SJSA1 (cell line): ENCODE results near the gene OR5L1. TPM values are rescaled to one million over a fixed set of nuclear protein-coding genes. Genes with fewer than 3 reads are reported as not detected.

ENCODE experiments used
- DNase-seq, 2 experiments: peaks; one replicate each; pipeline ENCODE4 v3.0.0-alpha.2; 2015 to 2020; ENCODE audit warnings: low spot score in 2 of 2, low read depth in 1 of 2
- H3K27ac ChIP-seq: fragments of 250-450 bp; sonication (Bioruptor Pico); 2 replicates; pipeline ENCODE4 v1.5.1; 2020; ENCODE audit warnings: mild to moderate bottlenecking, moderate library complexity
- H3K27me3 ChIP-seq: fragments of 250-450 bp; sonication (Bioruptor Pico); replicated peaks from 2 replicates; pipeline ENCODE4 v1.5.1; 2020; ENCODE audit warnings: mild to moderate bottlenecking, moderate library complexity
- H3K36me3 ChIP-seq: fragments of 250-450 bp; sonication (Bioruptor Pico); 2 replicates; pipeline ENCODE4 v1.5.1; 2020; ENCODE audit warnings: mild to moderate bottlenecking
- H3K4me1 ChIP-seq: fragments of 250-450 bp; sonication (Bioruptor Pico); replicated peaks from 2 replicates; pipeline ENCODE4 v1.6.1; 2021; ENCODE audit warnings: mild to moderate bottlenecking
- H3K4me3 ChIP-seq: fragments of 250-450 bp; sonication (Bioruptor Pico); 2 replicates; pipeline ENCODE4 v1.5.1; 2020; ENCODE audit warnings: mild to moderate bottlenecking
- H3K9me3 ChIP-seq: fragments of 250-450 bp; sonication (Bioruptor Pico); replicated peaks from 2 replicates; pipeline ENCODE4 v1.5.1; 2020; ENCODE audit warnings: mild to moderate bottlenecking
- total RNA-seq: library from RNA; depleted of rRNA; stranded (reverse); fragments of >200 nt; shearing (Covaris generic); gene quantifications from 2 replicates; pipeline ENCODE4 v1.2.3, GENCODE V29; 2014; rRNA removed

The OR5L1 gene
- not detected in 2 replicates for total RNA-seq

DNA sequence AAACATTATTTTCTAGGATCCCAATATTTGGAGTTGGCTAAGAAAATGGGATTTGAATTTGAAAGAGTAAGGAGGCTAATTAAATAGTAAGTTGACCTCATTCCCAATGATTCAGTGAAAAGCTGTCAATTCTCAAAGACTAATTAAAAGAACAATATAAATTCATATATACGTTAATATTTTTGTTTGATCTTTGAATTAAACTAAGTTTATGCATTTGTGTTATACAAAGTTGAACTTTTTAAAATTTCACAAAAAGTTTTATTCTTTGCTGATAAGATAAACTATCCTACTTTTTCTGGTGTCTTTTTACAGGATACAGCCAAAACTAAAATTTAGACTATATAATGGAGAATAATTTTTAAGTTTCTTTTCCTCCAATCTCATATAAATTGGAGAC lies at the start of gene OR5L1:
Gene OR5L1, plus strand, starts transcription at position 301 of the 400 bp plus-strand sequence. CDS start 100 bp downstream, outside the sequence.
- H3K9me3 ChIP-seq, result no peaks in the 10 kb centered on the region
- H3K27me3 ChIP-seq, result no peaks in the 10 kb centered on the region
- no peak within 1 kb of the TSS for H3K27ac ChIP-seq
- H3K4me3 ChIP-seq, result no peak within 1 kb of the TSS
- no peaks in the 10 kb centered on the region for H3K36me3 ChIP-seq
- H3K4me1 ChIP-seq, result no peaks in the 10 kb centered on the region
- no peak for DNase-seq

DNA sequence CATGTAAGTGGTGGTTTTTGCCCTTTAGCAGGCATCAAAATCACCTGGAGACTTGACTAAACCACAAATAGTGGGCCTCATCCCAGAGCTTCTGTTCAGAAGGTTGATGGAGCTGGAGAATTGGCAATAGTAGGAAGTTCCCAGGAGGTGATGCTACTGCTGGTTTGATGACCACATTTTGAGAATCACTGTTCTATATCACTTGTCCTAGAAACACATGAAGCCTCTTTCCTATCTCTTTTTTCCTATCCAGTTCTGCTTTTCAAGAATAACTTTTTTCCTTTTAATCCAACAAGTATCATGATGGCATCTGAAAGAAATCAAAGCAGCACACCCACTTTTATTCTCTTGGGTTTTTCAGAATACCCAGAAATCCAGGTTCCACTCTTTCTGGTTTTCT lies 38.0 kb upstream of the OR5L1 start, which contains the start of gene OR5D13:
Gene OR5D13, plus strand, starts transcription at position 301 of the 400 bp plus-strand sequence. Its CDS starts 0 bp downstream, at position 301.
- no peak within 1 kb of the TSS for H3K4me3 ChIP-seq
- 0 out of 2 replicates have a peak, but pooled peaks cover 3% of the 10 kb centered on the region for H3K9me3 ChIP-seq
- H3K27me3 ChIP-seq, result no peaks in the 10 kb centered on the region
- no peaks in the 10 kb centered on the region for H3K36me3 ChIP-seq
- no peak for DNase-seq
- no peaks in the 10 kb centered on the region for H3K4me1 ChIP-seq
- H3K27ac ChIP-seq, result no peak within 1 kb of the TSS

DNA sequence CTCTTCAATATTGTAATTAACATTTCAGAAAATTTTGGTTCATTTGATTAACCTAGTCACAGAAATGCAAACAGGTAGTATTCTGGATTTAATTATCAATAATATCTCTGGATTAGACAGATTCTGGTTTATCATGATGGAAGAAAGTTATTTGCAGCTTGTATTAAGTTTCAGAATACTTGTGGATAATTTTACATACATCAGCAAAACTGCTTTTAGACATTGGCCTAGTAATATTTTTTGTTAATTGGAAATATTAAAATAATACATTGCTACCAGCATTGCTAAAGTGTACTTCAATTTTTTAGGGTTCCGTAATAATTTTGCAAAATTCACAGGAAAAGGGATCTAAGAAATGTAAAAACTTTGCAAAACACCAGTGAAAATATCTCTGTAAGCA lies 19.6 kb upstream of the OR5L1 start:
- no peaks in the 10 kb centered on the region for H3K9me3 ChIP-seq
- H3K27ac ChIP-seq, result no peak overlapping the region
- H3K4me3 ChIP-seq, result no peak overlapping the region
- H3K27me3 ChIP-seq, result no peaks in the 10 kb centered on the region
- no peaks in the 10 kb centered on the region for H3K36me3 ChIP-seq
- no peak for DNase-seq
- H3K4me1 ChIP-seq, result no peaks in the 10 kb centered on the region

DNA sequence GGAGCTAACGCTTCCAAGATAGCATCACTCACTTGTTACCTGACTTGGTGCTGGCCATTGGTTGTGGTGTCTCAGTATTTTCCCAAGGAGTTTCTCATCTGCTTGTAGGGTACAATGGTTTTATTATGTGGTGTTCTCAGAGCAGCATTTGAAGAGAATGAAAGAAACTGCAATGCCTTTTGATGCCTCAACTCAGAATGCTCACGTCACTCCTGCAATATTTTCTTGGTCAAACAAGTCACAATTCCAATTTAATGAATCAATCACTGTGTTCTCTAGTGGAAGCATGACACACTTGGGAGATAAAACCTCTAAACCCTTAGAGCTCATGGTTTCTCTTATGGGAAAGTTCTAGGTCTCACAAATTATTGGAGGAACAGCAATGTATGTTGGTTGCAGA lies 17.8 kb upstream of the OR5L1 start:
- H3K4me1 ChIP-seq, result no peaks in the 10 kb centered on the region
- H3K4me3 ChIP-seq, result no peak overlapping the region
- H3K27me3 ChIP-seq, result no peaks in the 10 kb centered on the region
- no peak overlapping the region for H3K27ac ChIP-seq
- H3K9me3 ChIP-seq, result no peaks in the 10 kb centered on the region
- DNase-seq, result no peak
- no peaks in the 10 kb centered on the region for H3K36me3 ChIP-seq

DNA sequence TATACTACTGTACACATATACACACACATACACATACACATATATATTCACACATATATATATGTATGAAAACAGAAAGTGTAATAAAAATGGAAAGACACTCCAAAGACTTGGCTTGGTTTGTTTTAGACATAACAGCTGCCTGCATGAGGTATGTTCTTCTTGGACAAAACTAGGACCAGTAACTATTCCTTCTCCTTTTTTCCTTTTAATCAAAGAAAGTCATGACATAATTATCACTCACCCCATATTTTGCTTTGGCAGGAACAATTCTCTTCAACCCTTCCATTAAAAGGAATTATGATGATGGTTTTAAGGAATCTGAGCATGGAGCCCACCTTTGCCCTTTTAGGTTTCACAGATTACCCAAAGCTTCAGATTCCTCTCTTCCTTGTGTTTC lies 15.9 kb upstream of the OR5L1 start, which contains the start of gene OR5D14:
Gene OR5D14, plus strand, starts transcription at position 301 of the 400 bp plus-strand sequence. Its CDS starts 0 bp downstream, at position 301.
- Histone ChIP-seq H3K4me3 (no peak within 1 kb of the TSS), H3K27me3 (no peaks in the 10 kb centered on the region), H3K4me1 (no peaks in the 10 kb centered on the region), H3K9me3 (no peaks in the 10 kb centered on the region), H3K27ac (no peak within 1 kb of the TSS), H3K36me3 (no peaks in the 10 kb centered on the region)
- DNase-seq, result no peak

DNA sequence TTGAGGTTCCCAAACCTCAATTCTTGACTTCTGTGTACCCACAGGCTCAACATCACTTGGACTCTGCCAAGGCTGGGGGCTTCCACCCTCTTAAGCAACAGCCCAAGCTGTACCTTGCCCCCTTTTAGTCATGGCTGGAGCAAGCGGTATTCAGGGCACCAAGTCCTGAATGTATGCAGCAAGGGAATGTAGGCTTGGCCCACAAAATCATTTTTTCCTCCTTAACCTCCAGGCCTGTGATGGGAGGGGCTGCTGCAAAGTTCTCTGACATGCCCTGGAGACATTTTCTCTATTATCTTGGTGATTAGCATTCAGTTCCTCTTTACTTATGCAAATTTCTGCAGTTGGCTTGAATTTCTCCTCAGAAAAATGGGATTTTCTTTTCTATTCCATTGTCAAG lies 4.9 kb upstream of the OR5L1 start:
- Histone ChIP-seq H3K27ac (no peak overlapping the region), H3K4me3 (no peak overlapping the region), H3K9me3 (no peaks in the 10 kb centered on the region), H3K36me3 (no peaks in the 10 kb centered on the region), H3K4me1 (no peaks in the 10 kb centered on the region), H3K27me3 (no peaks in the 10 kb centered on the region)
- DNase-seq, result no peak

DNA sequence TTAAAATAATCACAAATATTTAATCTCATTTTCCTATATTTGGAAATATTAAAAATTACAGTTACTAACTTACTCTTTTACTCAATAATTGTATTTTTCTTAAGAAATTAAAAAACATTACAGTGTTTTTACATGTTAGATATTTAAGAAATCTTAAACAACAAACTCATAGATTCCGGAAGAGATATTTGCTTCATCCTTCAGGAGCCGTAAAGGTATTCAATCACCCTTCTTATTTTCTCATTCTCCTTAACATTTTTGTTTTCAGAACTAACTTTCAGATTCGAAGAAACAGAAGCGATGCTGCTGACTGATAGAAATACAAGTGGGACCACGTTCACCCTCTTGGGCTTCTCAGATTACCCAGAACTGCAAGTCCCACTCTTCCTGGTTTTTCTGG lies 8.2 kb downstream of the OR5L1 start, which contains the start of gene OR5D18:
Gene OR5D18, plus strand, starts transcription at position 301 of the 400 bp plus-strand sequence. Its CDS starts 0 bp downstream, at position 301.
- H3K36me3 ChIP-seq, result no peaks in the 10 kb centered on the region
- H3K27ac ChIP-seq, result no peak within 1 kb of the TSS
- DNase-seq, result no peak
- H3K9me3 ChIP-seq, result no peaks in the 10 kb centered on the region
- no peak within 1 kb of the TSS for H3K4me3 ChIP-seq
- H3K4me1 ChIP-seq, result no peaks in the 10 kb centered on the region
- H3K27me3 ChIP-seq, result no peaks in the 10 kb centered on the region

DNA sequence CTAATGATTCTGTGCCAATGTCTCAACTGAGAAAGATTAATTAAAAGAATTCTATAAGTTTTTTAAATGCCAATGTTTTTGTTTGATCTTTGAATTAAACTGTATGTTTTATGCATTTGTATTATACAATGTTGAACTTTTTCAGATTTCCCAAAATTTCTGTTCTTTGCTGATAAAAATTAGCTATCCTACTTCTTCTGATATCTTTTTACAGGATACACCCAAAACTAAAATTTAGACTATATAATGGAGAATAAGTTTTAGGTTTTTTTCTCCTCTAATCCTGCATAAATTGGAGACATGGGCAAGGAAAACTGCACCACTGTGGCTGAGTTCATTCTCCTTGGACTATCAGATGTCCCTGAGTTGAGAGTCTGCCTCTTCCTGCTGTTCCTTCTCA lies 15.8 kb downstream of the OR5L1 start, which contains the start of gene OR5L2:
Gene OR5L2, plus strand, starts transcription at position 301 of the 400 bp plus-strand sequence. Its CDS starts 0 bp downstream, at position 301.
- Histone ChIP-seq H3K36me3 (no peaks in the 10 kb centered on the region), H3K27ac (no peak within 1 kb of the TSS), H3K4me1 (no peaks in the 10 kb centered on the region), H3K4me3 (no peak within 1 kb of the TSS), H3K27me3 (no peaks in the 10 kb centered on the region), H3K9me3 (no peaks in the 10 kb centered on the region)
- no peak for DNase-seq

DNA sequence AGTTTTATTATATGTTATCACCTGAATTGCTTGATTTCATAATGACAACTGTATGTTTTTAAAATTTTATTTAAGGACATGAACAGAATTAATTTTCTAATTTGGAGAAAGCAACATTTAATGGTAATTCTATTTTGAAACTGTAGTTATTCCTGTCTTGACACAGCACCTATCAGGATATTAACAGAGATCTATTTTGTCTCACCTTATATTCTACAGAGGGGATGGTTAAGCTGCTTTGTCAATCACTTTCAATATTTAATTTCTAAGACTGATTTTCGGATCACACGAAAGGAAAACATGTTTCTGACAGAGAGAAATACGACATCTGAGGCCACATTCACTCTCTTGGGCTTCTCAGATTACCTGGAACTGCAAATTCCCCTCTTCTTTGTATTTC lies 27.3 kb downstream of the OR5L1 start, which contains the start of gene OR5D16:
Gene OR5D16, plus strand, starts transcription at position 301 of the 400 bp plus-strand sequence. Its CDS starts 0 bp downstream, at position 301.
- Histone ChIP-seq H3K4me1 (no peaks in the 10 kb centered on the region), H3K4me3 (no peak within 1 kb of the TSS), H3K9me3 (no peaks in the 10 kb centered on the region), H3K36me3 (no peaks in the 10 kb centered on the region), H3K27ac (no peak within 1 kb of the TSS), H3K27me3 (no peaks in the 10 kb centered on the region)
- no peak for DNase-seq

DNA sequence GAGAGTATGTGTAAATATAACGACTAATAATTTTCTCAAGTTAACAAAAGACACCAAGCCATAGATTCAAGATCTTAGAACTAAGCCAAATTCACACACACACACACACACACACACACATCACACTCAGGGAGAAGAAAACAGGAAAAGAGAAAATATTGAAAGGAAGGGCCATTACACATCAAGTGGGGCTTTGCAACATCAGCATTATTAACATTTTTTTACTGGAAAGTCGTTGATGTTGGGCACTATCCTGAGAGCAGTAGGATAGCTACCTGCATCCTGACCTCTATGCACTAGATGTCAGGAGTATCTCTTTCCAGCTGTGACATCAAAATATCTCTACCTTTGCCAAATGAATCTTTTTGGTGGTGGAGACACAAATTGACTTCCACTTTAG lies 36.3 kb downstream of the OR5L1 start:
- no peaks in the 10 kb centered on the region for H3K27me3 ChIP-seq
- H3K27ac ChIP-seq, result no peak overlapping the region
- no peaks in the 10 kb centered on the region for H3K36me3 ChIP-seq
- H3K4me1 ChIP-seq, result no peaks in the 10 kb centered on the region
- H3K9me3 ChIP-seq, result no peaks in the 10 kb centered on the region
- no peak overlapping the region for H3K4me3 ChIP-seq
- DNase-seq, result no peak

DNA sequence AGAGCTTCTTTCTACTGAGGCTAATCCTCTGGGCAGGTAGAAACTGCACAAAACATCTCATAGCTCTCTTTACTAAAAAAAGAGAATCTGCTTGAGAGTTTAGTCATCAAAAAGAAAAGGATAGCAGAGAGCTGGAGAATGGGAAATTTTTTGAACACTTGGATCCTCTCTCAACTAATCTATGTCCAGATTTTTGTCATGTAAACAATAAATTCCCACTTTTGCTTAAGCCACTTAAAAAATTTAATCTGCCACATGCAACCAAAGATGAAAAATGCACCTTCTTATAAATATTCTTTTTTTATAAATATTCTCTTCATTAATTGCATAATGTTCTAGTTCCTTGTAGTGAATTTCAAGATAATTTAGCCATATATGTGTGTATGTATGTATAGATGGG lies 37.9 kb downstream of the OR5L1 start:
- H3K4me3 ChIP-seq, result no peak overlapping the region
- no peaks in the 10 kb centered on the region for H3K4me1 ChIP-seq
- H3K27me3 ChIP-seq, result no peaks in the 10 kb centered on the region
- H3K27ac ChIP-seq, result no peak overlapping the region
- H3K9me3 ChIP-seq, result no peaks in the 10 kb centered on the region
- H3K36me3 ChIP-seq, result no peaks in the 10 kb centered on the region
- DNase-seq, result no peak

DNA sequence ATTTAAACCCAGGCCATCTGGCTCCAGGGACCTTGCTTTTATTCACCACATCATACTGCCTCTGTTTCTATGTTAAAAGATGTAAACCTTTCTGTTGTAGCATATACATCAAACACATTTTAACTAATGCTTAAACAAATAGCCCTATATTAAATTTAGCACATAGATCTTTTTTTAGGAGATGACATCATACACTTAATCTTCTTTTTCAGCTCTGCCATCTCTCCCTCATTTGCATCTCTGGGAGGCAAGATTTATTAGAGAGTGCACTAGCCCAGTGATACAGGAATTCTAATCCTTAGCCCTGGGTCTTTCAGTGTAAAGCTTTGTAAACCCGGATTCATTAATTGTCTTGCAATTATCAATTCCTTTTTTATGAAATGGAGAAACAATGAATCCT lies 41.0 kb downstream of the OR5L1 start:
- no peak overlapping the region for H3K4me3 ChIP-seq
- no peaks in the 10 kb centered on the region for H3K36me3 ChIP-seq
- no peaks in the 10 kb centered on the region for H3K27me3 ChIP-seq
- H3K9me3 ChIP-seq, result no peaks in the 10 kb centered on the region
- no peak for DNase-seq
- H3K4me1 ChIP-seq, result no peaks in the 10 kb centered on the region
- H3K27ac ChIP-seq, result no peak overlapping the region

DNA sequence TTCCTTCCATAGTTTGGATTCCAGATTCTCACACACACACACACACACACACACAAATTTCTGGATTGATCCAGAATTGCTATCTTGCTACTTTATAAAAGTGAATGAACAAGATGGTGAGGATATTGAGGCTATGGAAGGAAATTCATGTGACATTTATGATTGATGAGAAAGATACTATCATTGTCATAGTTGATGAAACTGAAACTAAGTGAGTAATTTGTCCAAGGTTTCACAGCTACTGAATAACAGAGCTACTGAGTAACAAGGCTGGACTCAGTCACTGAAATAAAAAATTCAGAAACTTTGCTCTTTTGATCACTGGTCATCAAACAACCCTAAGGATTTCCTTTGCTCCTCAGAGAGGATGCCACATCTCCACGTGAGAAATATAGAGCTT lies 43.5 kb downstream of the OR5L1 start:
- H3K27ac ChIP-seq, result no peak overlapping the region
- DNase-seq, result no peak
- H3K4me1 ChIP-seq, result no peaks in the 10 kb centered on the region
- no peaks in the 10 kb centered on the region for H3K27me3 ChIP-seq
- no peaks in the 10 kb centered on the region for H3K9me3 ChIP-seq
- H3K36me3 ChIP-seq, result no peaks in the 10 kb centered on the region
- no peak overlapping the region for H3K4me3 ChIP-seq
